Activated naive CD8-positive, alpha-beta T cell treated with anti-CD3 and anti-CD28 coated beads, Interleukin-2, amount 50 U/mL, for 24 hours (primary cell): ENCODE results near the gene RGS1.

ENCODE experiments used
- ATAC-seq: fragments of 150-1000 bp; cut with Tn5 transposase; one replicate; pipeline ENCODE4 v1.10.0; 2021
- DNase-seq: peaks from one replicate; pipeline ENCODE4 v3.0.0; 2021
- H3K27ac Mint-ChIP-seq: one replicate; pipeline ENCODE4 v1.8.0; 2021; ENCODE audit warnings: mild to moderate bottlenecking, mixed read lengths
- H3K27me3 Mint-ChIP-seq: one replicate; pipeline ENCODE4 v1.8.0; 2021; ENCODE audit warnings: mixed read lengths
- H3K36me3 Mint-ChIP-seq: one replicate; pipeline ENCODE4 v1.8.0; 2021; ENCODE audit warnings: low read depth, mixed read lengths
- H3K4me1 Mint-ChIP-seq: one replicate; pipeline ENCODE4 v1.8.0; 2021; ENCODE audit warnings: mixed read lengths
- H3K4me3 Mint-ChIP-seq: one replicate; pipeline ENCODE4 v1.8.0; 2021; ENCODE audit warnings: mild to moderate bottlenecking, moderate library complexity, mixed read lengths
- H3K9me3 Mint-ChIP-seq: one replicate; pipeline ENCODE4 v1.8.0; 2021; ENCODE audit warnings: mixed read lengths

The RGS1 gene

DNA sequence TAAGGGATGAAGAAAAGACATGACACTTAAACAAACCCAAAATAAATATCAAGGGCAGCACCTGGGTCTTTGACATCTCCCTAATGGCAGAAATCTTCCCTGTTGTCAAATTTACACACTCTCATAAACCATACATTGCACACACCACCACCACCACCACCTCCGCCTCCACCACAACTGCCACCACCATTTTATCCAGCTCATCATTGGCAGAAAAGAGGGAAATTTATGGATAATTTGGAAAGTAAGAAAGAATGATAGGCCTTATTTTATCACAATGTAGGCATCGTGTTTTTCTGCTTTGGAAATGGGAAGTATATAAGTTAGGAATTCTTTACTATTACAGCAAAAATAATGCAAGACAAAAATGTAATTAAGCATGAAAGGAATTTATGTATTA, 33.1 kb downstream of the RGS1 start:
- H3K27me3 Mint-ChIP-seq = peaks cover 2% of the 10 kb centered on the region
- ATAC-seq (no peak), DNase-seq (no peak)
- H3K27ac Mint-ChIP-seq = peak overlapping the region; percentile 59
- H3K9me3 Mint-ChIP-seq = no peaks in the 10 kb centered on the region
- peaks cover 25% of the 10 kb centered on the region for H3K4me1 Mint-ChIP-seq
- no peaks in the 10 kb centered on the region for H3K36me3 Mint-ChIP-seq
- peak overlapping the region; percentile 67 for H3K4me3 Mint-ChIP-seq

DNA sequence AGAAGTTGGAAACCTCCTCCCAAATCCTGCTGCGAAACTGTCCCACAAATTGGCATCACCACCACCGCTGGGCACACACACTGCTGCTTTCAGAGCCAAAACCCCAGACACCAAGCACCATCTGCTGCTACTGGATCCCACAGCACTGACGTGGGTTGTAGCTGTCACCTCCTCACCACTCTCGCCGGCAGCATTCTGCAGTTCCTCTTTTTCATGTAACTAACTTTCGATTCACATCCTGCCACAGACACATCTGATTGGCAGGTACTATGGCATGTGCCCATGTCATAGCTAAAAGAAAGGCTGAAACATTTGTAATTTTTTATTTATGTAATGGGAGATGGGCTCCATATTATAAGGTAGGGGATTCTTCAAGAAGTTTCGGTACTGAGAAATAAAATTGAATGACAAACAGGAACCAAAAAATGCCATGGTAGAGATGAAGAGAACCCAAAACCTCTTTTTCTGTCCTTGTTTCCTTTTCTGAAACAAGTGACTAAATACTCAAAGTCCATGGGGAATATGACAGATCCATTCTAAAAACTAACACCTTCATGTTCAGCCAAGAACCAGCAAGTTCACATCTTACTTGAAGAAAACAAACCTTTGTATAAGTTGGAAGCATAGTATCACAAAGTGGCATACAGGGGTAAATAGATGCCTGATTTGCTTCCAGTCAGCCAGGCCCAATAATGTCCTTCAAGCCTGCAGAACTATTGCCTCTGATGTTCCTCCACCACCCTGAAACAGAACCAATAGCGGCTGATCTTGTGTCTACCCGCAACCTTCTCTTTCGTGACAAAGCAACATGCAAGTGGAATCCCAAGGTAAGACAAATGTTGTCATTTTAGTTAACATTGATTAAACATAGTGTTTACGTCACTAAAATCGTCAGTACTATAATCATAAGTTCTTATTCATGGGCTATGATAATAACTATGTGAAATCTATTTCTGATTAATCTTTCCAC, 33.8 kb downstream of the RGS1 start:
- Mint-ChIP-seq H3K36me3 (no peaks in the 10 kb centered on the region), H3K27ac (peak overlapping the region; percentile 59), H3K4me1 (peaks cover 25% of the 10 kb centered on the region), H3K9me3 (no peaks in the 10 kb centered on the region), H3K27me3 (peaks cover 2% of the 10 kb centered on the region), H3K4me3 (peak overlapping the region; percentile 67)
- ATAC-seq = peak; percentile 97
- DNase-seq = peak; percentile 59

DNA sequence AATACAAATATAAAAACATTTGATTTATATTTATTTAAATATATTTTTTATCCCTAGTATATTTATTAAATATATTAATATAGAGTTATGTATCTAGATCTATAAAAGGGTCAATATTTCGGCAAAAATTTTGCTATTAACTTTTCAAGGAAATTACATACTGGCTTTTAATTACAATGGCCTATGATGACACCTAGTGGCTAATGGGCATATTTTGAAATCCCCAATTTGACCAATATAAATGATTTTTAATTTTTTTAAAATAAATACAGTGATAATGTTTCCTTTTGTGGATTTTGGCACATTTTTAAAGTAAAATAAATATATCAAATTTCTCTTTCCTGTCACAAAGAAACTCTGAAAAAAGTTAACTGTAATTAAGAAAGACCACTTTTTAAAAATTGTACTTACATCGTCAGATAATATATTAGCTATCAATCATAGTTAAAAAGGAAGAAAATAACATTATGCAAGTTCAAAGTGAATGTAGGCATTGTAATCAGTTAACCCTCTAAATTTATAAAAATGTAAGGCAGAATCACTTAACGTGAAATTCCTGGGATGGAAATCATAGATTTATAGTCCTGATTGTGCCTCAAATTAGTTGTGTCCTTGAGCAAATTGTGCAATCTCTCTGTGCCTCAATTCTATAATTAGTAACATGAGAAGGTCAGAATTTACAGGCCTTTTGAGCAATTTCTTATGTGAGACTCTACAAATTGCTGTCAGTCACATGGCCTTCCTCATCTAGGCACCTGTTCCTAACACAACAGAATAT, 34.7 kb downstream of the RGS1 start:
- no peak for DNase-seq

DNA sequence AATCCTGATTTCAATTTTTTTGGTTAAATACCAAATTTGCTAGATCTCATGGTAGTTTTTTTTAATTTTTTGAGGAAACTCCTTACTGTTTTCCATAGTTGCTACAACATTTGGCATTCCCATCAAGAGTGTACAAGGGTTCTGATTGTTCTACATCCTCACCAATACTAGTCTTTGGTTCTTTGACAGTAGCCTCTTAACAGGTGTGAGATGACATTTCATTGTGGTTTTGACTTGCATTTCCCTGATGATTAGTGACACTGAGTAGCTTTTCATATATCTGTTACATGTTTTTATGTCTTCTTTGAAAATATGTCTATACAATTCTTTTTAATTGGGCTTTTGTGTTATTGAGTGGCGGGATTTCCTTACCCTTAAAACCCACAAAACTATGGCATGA, 39.5 kb downstream of the RGS1 start:
- no peak for ATAC-seq
- H3K4me3 Mint-ChIP-seq = no peak overlapping the region
- peaks cover 5% of the 10 kb centered on the region for H3K27me3 Mint-ChIP-seq
- H3K4me1 Mint-ChIP-seq = peaks cover 2% of the 10 kb centered on the region
- no peak overlapping the region for H3K27ac Mint-ChIP-seq
- DNase-seq = no peak
- no peaks in the 10 kb centered on the region for H3K36me3 Mint-ChIP-seq
- H3K9me3 Mint-ChIP-seq = no peaks in the 10 kb centered on the region

More for the DNA sequence above, 34.7 kb downstream of the RGS1 start:
- Mint-ChIP-seq H3K4me3 (no peak overlapping the region), H3K36me3 (no peaks in the 10 kb centered on the region), H3K27me3 (peaks cover 2% of the 10 kb centered on the region), H3K9me3 (no peaks in the 10 kb centered on the region), H3K4me1 (peaks cover 21% of the 10 kb centered on the region), H3K27ac (no peak overlapping the region)
- no peak for ATAC-seq

DNA sequence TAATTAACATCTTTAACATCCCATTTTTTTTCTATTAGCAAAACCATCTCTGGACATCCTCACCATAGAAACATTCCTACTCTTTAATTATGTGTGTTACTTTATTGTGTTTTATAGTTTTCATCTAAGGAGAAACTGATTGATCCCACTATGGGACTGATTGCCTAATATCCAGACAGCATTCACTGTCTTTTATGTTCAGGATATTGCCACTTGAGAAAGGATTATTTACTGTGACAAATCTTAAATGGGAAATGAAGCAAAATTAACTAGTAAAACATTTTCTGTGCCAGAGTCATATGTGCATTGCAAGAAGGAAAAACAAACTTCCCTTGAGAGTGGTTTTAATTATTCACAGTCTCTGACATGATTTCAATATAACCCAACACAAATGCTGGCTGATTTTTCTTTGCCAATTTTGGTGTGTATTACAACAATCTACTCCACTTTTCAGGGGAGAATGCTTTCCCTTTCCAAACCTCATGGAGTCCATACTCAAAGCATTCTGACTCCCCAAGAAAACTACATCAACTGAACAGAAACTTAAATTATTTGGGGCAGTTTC, 44.6 kb downstream of the RGS1 start:
- no peaks in the 10 kb centered on the region for H3K4me1 Mint-ChIP-seq
- peaks cover 3% of the 10 kb centered on the region for H3K9me3 Mint-ChIP-seq
- no peak overlapping the region for H3K27ac Mint-ChIP-seq
- ATAC-seq (no peak), DNase-seq (no peak)
- H3K4me3 Mint-ChIP-seq = no peak overlapping the region
- peaks cover 3% of the 10 kb centered on the region for H3K36me3 Mint-ChIP-seq
- H3K27me3 Mint-ChIP-seq = peaks cover 25% of the 10 kb centered on the region

DNA sequence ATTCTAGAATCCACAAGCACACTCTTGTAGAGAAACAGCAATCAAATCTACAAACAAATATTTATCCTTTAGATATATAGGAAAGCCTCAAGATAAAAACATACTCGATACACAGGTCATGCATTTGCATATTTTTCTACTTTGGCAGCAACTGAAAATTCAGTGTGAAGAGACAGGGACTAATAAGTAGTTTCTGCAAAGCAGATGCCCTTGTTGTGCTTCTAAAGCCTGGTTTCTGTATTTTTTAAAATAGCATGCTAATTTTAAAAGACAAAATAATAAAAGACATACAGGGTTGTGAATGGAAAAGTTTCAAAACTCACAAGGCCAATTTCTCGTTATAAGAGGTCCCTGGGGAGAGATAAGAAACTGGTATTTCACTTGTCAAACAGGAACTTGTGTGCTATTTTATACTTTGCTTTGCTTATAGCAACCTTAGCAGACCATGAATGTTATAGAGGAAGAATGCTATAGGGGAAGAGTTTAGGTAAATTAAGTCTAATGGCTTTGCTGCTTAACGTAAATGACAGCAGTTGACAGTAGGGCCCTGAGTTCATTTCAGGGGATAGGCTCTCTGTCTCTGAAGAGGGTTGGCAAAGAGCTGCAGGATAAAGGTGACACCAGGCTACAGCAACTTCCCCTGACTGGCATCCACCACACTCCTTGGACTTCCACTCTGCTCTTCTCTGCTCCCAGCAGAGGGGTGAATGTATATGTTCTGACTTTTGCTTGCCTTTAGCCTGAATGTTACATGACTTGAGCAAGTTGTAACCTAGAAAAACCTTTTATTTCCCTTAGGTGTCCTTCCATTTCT, 51.0 kb downstream of the RGS1 start:
- Mint-ChIP-seq H3K27me3 (peaks cover 36% of the 10 kb centered on the region), H3K27ac (no peak overlapping the region), H3K4me3 (no peak overlapping the region), H3K9me3 (peaks cover 3% of the 10 kb centered on the region), H3K4me1 (peaks cover 4% of the 10 kb centered on the region), H3K36me3 (peaks cover under 1% of the 10 kb centered on the region)
- DNase-seq (no peak), ATAC-seq (no peak)

DNA sequence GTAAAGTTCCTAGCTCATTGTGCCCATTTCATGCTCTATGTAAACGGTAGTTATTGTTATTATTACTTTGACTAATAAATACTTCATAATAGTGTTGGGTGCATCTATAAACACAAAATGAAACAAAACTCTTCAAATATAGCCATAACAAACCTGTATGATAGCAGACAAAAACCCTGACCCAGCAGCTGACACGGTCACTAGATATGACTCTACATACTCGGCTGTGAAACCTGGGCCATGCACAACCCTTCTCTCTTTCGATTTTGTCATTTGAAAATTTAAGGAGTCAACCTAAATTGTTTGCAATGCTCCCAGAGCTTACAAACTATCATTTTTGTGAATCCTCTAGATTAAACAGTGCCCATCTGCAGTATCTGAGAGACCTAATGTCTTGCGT, 52.3 kb downstream of the RGS1 start:
- ATAC-seq = no peak
- H3K4me3 Mint-ChIP-seq = no peak overlapping the region
- no peak for DNase-seq
- no peak overlapping the region for H3K27ac Mint-ChIP-seq
- H3K4me1 Mint-ChIP-seq = peaks cover 4% of the 10 kb centered on the region
- no peaks in the 10 kb centered on the region for H3K9me3 Mint-ChIP-seq
- peaks cover 40% of the 10 kb centered on the region for H3K27me3 Mint-ChIP-seq
- no peaks in the 10 kb centered on the region for H3K36me3 Mint-ChIP-seq

DNA sequence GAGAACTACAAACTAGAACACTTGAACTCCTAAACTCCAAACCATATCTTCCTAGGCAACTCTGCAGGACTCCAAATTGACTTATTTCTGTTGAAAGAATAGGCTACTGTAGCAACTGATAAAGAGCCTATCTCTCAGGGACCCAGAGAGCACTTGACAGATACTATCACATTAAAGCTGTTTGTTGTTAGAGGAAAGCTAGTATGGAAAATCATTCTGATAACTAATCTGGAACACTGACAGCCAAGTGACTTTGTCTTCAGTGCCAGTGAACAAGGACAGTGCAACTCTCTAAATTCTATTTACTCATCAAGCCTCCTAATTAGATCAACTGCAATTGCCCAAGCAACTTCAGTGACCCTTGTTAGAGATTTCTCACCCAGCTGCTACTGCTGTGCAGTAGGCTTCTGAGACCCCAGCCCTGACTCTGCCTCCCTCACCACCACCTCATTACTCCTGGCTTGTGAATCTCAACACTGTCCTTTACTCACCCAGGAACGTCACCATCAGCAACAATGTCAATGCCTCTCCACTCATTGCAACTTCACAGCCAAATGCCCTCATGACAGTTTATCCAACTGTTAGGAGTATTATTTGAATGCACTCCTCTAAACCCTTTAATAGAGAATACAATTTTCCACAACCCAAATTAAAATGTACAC, 53.0 kb downstream of the RGS1 start:
- H3K27ac Mint-ChIP-seq = no peak overlapping the region
- H3K27me3 Mint-ChIP-seq = peaks cover 44% of the 10 kb centered on the region
- H3K9me3 Mint-ChIP-seq = no peaks in the 10 kb centered on the region
- no peak overlapping the region for H3K4me3 Mint-ChIP-seq
- H3K36me3 Mint-ChIP-seq = no peaks in the 10 kb centered on the region
- peaks cover 4% of the 10 kb centered on the region for H3K4me1 Mint-ChIP-seq
- ATAC-seq (no peak), DNase-seq (no peak)

DNA sequence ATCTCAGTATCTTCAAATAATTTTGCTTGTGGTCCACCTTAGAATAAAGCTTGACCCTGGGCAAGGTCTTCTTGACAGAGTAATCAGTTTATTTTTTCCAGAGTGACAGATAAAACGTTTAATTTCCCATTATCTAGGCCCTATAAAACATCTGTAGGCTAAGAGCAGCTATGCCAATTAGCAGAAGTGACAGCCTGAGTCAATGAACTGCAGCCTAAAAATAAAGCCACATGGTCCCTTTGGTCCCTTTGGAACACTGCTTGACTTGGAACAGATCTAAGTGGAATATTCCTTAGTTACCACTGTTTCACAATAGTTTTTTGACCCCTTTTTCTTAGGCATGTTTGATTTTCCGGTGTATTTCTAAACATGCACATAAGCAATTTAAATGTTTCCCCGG, 54.0 kb downstream of the RGS1 start:
- Mint-ChIP-seq H3K9me3 (no peaks in the 10 kb centered on the region), H3K27me3 (peaks cover 40% of the 10 kb centered on the region), H3K27ac (no peak overlapping the region), H3K36me3 (no peaks in the 10 kb centered on the region), H3K4me3 (no peak overlapping the region), H3K4me1 (peaks cover 4% of the 10 kb centered on the region)
- no peak for DNase-seq
- ATAC-seq = no peak
